LNCaP clone FGC (cell line): ENCODE data around the gene ARID1B.

Experiments
- DNase-seq: peaks from one replicate; pipeline ENCODE4 v3.0.0-alpha.2; 2011; ENCODE audit warnings: low read depth
- H3K4me3 ChIP-seq: 2 replicates; pipeline ENCODE4 v1.5.1; 2011; ENCODE audit warnings: mild to moderate bottlenecking, low read depth, low read length, control low read depth
- CTCF ChIP-seq: IDR thresholded peaks from 2 replicates; pipeline ENCODE4 v1.5.1; 2012; ENCODE audit warnings: mild to moderate bottlenecking; ENCODE audit not compliant: control insufficient read depth, insufficient read depth; ENCODE audit errors: extremely low read depth

ARID1B gene

GRCh38 chr6:156877126-156877863 lies 100.1 kb downstream of the ARID1B start:
- no peak for TF ChIP-seq CTCF
- no peak overlapping the region for H3K4me3 ChIP-seq
- no peak for DNase-seq

- no peak for DNase-seq
- TF ChIP-seq CTCF: no peak
- H3K4me3 ChIP-seq: no peak overlapping the region
Measured at GRCh38 chr6:156878681-156879080, 101.5 kb downstream of the ARID1B start.

- no peak for TF ChIP-seq CTCF
- no peak for DNase-seq
- H3K4me3 ChIP-seq: no peak overlapping the region
Measured at GRCh38 chr6:156879186-156879585, 102.0 kb downstream of the ARID1B start.

- TF ChIP-seq CTCF: no peak
- no peak overlapping the region for H3K4me3 ChIP-seq
- no peak for DNase-seq
Measured at GRCh38 chr6:156879591-156879990, 102.4 kb downstream of the ARID1B start.

GRCh38 chr6:156880913-156881312 lies 103.7 kb downstream of the ARID1B start:
- TF ChIP-seq CTCF: no peak
- DNase-seq: no peak

GRCh38 chr6:156881687-156882629 lies 104.8 kb downstream of the ARID1B start:
- no peak overlapping the region for H3K4me3 ChIP-seq
- no peak for TF ChIP-seq CTCF

More at GRCh38 chr6:156880913-156881312, 103.7 kb downstream of the ARID1B start:
- H3K4me3 ChIP-seq: no peak overlapping the region

More at GRCh38 chr6:156881687-156882629, 104.8 kb downstream of the ARID1B start:
- DNase-seq: no peak
